Activated CD4-positive, alpha-beta T cell treated with anti-CD3 and anti-CD28 coated beads, Interleukin-2, Interleukin-4, amounts not matched to agents 100 ng/mL and 50 ng/mL, durations not matched to agents 16 hours and 8 hours (primary cell): ENCODE measurements around the gene RCC2.
"Not testable (repeated sequence)": the region's sequence is repeated elsewhere in the genome, so short reads cannot be mapped to it uniquely, and the experiment has no call there.

Source experiments
- DNase-seq: peaks from one replicate; pipeline ENCODE4 v3.0.0-alpha.2; 2020; ENCODE audit warnings: low spot score

Gene RCC2

GRCh38 chr1:17419626-17420328, 19.7 kb downstream of the RCC2 start:
- peak; percentile 60 for DNase-seq

DNA sequence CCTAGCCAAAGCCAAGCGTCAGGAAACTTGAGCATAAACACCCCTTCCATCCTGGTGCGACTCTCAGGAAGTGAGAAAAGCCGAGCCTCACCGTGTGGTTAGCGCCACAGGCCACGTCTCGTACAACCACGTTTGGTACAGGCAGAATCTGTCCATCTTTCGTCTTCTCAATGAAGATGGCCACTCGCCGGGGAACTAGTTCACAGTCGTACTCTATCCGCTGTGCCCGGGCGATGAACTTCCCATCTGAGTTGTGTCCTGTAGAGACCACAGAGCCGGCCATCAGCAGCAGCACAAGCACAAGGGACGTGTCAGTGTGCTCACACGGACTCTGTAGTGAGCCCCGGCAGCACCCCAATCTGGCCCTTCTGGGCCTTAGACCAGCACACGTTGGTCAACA, 23.1 kb downstream of the RCC2 start:
- no peak for DNase-seq

DNA sequence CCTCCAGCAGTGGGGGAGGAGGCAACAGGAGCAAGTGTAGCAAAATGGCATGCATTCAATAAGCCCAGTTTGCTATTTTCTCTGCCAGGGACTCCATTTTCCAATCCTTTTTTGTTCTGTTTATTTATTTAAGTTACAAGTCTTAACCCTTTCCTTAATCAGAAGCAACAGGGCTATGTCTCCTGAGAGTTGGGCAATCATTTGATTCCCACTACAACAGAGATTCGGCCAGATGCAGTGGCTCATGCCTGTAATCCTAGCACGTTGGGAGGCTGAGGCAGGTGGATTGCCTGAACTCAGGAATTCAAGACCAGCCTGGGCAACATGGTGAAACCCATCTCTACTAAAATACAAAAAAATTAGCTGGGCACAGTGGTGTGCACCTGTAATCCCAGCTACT, 25.5 kb downstream of the RCC2 start:
- DNase-seq = no peak

GRCh38 chr1:17412093-17412870, 27.2 kb downstream of the RCC2 start:
- DNase-seq = no peak

DNA sequence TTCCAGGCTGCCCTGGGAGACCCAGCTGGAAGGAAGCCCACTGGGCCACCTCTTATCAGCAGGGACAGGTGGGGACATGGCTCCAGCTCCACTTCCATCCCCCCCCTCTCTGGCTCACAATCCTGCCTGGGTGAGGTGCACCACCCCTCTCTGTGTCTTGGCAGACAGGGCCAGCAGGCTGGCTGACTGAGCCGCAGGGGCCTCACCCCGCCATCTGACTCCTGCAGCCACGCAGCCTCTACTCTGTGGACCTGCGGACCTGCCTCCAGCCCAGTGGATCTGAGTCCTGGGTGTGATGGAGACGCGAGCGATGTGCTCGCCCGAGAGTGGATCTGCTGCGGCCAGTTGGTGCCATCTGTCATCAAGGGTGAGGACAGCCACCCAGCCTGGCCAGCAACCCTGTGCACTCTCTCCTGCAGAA, 30.1 kb downstream of the RCC2 start:
- DNase-seq = no peak

GRCh38 chr1:17407786-17408514, 31.5 kb downstream of the RCC2 start:
- not testable (repeated sequence) for DNase-seq

GRCh38 chr1:17406760-17407475, 32.6 kb downstream of the RCC2 start:
- DNase-seq = not testable (repeated sequence)

GRCh38 chr1:17405898-17406759, 33.3 kb downstream of the RCC2 start:
- DNase-seq = peak; percentile 34

GRCh38 chr1:17404820-17405219, 34.7 kb downstream of the RCC2 start:
- DNase-seq = no peak

GRCh38 chr1:17404034-17404684, 35.3 kb downstream of the RCC2 start:
- no peak for DNase-seq

- DNase-seq = no peak
Observed at GRCh38 chr1:17403081-17403480, 36.4 kb downstream of the RCC2 start.

- no peak for DNase-seq
Observed at GRCh38 chr1:17401841-17402240, 37.6 kb downstream of the RCC2 start.

DNA sequence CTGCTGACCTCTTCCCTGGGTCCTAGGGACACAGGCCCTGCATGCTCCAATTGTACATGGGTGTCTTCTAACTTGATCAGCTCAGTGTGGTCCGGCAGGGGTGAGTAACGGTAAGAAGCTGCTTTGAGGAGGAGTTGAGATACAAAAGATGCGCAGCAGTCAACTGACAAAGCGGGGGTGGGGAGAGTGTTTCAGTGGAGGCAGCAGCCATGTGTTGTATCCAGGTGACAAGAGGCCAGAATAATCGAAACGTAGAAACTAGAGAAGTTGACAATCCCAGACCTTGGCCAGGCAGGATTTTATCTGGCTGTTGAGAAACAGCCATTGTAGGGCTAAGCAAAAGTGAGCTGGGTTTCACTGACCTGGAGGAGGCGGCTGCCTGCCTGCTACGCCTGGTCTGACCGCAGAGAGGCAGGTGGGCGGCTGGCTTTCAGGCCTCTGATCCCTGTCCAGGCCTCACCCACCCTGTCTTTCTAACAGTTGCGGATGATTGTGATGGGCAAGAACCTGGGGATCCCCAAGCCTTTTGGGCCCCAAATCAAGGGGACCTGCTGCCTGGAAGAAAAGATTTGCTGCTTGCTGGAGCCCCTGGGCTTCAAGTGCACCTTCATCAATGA, 38.6 kb downstream of the RCC2 start:
- no peak for DNase-seq

GRCh38 chr1:17397910-17398695, 41.4 kb downstream of the RCC2 start:
- DNase-seq = no peak

DNA sequence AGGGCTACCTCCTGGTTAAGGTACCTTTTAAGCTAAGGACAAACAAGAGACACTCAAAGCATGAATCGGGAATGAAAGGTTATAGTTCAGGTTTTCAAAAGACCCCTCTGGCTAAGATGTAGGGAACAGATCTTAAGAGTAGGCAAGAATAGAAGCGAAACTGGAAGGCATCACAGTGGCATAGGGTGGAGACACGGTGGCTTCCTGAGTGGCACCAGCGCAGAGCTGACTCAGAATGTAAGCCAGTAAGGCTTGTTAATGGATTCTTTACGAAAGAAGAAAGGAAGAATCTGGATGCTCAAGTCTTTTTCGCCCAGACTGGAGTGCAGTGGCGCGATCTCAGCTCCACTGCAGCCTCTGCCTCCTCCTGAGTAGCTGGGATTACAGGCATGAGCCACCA, 46.2 kb downstream of the RCC2 start:
- DNase-seq = no peak

DNA sequence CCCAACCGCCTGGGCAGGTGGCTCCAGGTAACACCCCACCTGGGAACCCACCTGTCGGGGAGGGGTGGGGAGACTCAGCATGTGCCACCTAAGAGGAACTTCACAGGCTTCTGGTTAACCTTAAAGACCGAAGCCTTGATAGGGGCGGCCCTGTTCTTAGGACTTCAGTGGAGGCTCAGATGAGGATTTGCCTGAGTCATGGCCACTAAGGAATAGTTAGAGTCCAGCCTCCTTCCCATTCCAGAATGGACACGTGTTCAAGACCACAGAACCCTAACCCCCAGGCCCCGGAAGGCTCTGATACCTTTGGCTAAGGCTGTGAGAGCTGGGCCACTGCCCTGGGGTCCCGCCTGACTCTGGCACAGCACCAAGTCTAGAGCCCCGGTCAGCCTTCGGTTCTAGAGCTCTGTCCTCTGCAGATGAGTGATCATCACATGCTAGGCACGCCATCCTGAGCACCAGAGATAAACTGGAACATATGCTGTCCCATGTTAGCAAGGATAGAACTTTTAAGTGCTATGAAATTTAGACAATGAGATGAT, 47.2 kb downstream of the RCC2 start:
- DNase-seq = no peak

GRCh38 chr1:17381161-17381560, 58.3 kb downstream of the RCC2 start:
- no peak for DNase-seq

GRCh38 chr1:17377325-17377953, 62.0 kb downstream of the RCC2 start:
- no peak for DNase-seq

GRCh38 chr1:17375651-17376050, 63.8 kb downstream of the RCC2 start:
- no peak for DNase-seq
